Endothelial cell of hepatic sinusoid (primary cell): Measurements from ENCODE around the gene ZNF512B.
"Not testable (repeated sequence)": the region's sequence is repeated elsewhere in the genome, so short reads cannot be mapped to it uniquely, and the experiment has no call there.

Source experiments
- in situ Hi-C: cut with HindIII; loops from 2 replicates; pipeline ENCODE4 v1.10.0; 2017; ENCODE audit warnings: low sequenced_read_pairs

The ZNF512B gene

DNA sequence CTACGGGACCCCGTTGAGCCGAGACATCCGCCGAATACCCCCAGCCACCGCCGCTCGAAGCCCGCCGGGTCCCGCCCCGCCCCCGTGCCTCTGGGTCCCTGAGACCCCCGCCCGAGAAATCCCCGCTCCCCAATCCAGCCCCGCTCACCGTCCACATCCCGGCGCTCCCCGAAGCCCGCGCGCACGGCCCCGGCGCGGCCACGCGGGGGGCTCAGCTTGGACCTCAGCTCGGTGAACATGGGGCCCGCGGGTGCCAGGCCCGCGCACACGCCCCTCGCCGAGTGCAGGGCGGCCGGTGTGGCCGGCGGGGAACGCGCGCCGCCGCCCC is 9.5 kb upstream of the ZNF512B start:
- in situ Hi-C loops, result no loop called here

DNA sequence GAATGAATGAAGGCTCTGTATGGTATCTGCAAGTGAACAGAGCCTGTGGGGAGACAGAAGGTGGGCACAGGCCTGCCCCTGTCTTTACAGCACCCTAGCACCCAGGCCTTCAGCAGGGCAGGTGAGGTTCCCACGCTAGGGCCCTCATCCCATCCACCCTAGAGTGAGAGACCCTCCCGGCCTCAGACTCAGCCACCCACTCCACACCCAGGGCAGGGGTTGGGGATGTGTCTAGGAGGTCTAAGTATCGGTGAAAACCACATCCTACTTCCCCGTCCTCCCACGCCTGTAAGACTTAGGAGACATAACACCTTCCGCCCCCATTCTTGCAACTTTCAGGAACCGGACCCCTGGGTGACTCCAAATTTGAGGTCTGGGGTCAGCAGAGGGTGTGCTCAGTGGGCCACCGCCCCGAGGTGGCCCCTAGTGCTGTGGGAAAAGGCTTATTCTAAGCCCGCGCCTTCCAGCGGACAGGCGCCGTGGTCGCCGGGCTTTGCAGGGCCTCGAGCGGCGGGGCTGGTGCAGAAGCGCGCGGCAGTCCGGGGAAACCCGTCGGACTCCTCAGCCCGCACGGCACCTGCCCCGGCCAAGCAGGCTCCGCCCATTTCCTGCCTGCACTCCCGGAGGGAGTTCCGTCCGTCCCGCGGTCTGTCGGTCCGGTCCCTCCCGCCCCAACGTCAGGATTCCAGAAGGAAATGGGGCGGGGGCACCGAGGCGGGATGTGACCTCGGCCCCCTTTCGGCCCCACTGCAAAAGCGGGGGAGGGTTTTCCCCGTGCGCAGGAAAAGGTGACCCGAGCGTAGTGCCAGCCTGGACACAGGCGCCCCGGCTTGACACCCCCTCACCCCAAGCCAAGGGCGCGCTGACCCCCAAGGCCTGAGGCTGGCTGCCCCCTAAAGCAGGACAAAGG is 8.8 kb upstream of the ZNF512B start:
- in situ Hi-C loops, result no loop called here

DNA sequence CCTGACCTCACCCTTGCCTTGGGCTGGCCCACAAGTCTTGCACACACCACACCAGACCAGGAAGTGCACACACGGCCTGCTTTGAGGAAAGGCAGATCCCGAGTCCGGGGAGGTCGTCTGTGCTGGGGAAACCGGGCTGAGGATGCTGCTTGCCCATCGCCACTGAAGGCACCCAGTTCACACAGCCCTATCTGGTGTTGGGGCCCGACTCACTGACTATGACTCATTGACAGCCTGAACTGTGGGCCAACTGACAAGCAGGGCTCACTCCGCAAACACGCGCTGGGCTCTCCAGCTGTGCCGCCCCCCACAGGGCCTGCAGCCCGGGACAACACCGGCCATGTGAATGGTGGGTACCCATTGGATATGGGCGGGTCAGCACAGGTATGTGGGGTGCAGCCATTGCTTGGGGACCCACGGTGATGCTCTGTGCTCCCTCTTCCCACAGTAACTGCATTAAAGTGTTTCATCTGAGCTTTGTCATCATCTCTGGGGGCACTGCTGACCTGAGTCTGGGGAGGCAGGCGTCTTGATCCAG is 8.1 kb upstream of the ZNF512B start:
- in situ Hi-C loops, result no loop called here

DNA sequence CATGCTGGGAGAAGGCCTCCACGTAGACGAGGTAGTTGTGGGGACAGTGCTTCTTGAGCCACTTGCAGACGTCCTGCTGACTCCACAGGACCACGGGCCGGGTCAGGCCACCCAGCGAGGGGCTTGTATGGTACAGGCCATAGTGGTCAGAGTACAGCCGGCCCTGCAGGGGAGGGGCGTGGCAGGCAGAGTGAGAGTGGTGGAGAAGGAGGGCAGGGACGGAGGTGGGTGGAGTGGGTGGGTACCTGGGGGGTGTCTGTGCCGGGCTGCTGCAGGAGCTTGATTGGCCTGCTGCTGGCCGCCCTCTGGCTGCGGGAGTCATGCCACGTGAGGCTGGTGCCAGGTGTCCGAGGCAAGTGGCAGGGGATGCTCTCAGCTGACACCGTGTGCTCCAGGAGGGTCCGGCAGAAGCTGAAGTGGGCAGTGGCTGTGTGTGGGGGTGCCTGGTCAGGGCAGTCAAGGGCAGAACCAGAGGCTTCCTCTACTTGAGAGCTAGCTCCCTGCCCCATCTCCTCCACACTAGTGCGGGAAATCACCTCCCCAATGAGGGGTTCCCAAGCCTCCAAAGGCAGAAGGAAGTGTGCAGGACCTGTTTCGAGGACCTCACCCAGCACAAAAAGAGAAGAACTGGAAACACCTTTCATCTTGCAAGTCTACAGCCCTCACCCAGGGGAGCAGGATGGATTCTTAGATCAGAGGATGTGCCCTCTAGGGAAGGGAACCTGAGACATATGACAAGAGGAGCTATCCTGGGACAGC is 7.4 kb upstream of the ZNF512B start:
- in situ Hi-C loops, result no loop called here

DNA sequence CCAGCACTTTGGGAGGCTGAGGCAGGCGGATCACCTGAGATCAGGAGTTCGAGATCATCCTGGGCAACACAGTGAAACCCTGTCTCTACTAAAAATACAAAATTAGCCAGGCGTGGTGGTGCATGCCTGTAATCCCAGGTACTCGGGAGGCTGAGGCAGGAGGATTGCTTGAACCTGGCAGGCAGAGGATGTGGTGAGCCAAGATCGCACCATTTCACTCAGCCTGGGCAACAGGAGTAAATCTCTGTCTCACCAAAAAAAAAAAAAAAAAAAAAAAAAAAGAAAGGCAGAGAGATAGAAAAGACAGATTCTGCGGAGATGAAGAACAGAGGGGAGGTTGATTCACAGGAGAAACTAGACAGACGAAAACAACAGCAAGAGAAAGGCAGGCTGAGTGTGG is 6.8 kb upstream of the ZNF512B start:
- in situ Hi-C loops, result not testable (repeated sequence)

DNA sequence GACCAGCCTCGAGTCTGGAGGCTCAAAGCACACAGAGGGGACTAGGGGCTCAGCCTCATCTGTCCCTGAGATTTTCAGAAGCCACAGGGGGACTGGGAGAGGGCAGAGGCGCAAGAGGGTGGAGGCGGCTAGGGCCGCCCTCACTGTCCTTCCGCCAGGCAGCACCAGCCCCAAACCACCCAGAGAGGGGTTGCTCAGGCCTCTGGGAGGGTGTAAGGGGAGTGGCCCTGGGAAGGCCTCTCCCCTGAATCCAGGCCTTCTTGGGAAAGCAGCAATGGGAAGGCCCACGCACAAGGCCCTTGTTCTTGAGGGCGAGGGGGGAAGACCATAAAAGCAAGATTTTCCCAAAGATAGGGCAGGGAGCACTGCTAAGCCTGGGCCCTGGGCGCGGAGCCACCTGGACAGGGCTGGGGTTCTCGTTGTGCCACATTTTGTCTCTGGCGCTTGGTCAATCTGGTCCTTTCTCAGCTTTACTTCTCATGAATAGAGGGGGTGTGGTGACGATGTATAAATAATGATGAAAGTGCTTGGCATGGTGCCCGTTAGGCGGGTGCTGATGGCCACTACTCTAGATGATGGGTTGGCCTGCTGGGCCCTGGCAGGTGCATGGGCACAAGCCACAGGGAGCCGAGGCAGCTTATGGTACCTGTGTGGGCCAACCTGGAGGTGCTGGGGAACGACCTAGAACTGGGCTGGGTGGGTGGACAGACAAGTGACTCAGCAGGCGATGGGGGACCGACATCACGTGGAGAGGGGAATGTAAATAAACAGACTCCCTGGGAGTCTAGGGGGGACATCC is 4.9 kb upstream of the ZNF512B start:
- in situ Hi-C loops, result no loop called here

DNA sequence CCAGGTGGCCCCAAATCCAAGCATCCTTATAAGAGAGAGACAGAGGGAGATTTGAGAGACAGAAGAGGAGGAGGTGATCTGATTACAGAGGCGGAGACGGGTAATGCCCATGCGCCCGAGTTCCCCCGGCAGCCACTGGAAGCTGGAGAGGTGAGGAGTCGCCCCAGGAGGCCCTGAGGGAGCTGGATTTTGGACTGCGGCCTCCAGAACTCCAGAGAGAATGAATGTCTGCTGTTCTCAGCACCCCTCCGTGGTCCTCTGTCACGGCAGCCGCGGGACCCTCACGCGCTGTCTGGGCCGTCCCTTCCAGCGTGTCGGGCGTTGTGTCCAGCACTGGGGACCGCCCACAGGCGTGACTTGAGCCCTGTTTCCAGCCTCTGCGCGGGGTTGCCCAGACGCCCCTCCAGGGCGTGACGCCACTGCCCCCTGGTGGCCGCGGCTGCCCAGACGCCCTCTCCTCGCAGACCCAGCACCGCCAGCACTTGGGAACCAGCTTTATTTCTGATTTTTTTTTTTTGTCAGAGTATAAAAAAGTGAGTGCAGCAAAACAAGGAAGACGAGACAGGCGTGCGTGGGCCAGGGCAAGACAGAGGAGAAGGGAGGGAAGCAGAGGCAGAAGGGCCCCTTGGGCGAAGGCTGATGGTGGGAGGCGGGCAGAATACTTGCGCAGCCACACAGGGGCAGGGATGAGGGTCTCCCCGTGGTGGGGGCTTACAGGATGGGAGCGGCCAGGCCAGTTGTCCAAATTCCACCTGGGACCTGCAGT is 4.1 kb upstream of the ZNF512B start:
- in situ Hi-C loops, result no loop called here

DNA sequence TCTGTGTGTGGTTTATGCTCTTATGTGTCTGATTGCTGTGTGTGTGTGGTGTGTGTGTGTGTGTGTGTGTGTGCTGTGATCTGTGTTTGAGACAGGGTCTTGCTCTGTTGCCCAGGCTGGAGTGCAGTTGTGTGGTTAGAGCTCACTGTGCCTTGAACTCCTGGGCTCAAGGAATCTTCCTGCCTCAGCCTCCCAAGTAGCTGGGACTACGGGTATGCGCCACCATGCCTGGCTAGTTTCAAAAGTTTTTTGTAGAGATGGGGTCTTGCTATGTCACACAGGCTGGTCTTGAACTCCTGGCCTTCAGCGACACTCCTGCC is 3.4 kb upstream of the ZNF512B start:
- in situ Hi-C loops, result no loop called here

DNA sequence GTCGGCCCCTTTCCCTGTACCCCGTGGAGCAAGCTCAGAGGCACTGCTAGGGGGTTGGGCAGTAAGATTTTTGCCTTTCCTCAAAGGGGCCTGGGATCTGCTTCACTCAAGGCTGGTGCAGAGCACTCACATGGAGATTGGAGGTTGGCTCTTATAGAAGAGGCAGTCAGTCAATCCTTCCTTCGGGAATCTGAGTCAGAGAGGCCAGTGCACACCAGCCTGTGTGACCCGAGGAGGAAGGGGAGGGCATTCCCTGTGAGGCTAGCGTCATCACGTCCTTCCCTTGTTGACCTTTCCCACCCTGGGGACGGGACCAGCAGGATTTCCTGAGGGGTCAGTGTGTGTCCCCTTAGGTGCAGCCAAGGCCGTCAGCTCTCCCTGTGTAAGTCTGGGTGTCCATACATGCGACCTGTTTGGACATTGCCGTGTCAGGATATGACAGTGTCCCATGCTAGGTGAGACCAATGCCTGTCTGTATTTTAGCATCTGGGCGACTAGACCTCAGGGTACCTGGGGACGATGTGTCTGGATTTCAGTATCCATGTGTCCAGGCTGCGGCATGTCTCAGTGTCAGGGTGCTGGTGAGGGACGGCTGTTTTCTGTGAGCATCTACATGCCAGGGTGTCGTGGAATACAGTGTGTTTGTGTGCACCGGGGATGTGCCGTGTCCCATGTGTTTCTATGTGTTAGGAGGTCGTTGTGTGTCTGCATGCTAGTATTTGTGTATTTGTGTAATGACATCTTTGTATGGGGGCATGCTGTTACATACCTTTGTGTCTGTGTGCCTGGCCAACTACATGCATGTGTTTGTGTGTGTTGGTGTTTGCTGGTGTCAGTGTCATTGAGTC is 2.8 kb upstream of the ZNF512B start:
- in situ Hi-C loops, result no loop called here

DNA sequence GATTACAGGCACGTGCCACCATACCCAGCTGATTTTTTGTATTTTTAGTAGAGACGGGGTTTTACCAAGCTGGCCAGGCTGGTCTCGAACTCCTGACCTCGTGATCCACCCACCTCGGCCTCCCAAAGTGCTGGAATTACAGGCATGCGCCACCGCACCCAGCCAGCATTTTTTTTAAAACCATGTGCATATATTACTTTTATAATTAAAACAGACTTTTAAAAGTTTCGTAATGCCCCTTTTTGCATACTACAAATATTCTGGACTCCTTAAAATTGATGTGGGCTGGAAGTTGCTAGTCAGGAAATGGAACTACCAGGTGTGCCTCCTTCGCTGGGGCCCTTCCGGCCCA is 2.2 kb upstream of the ZNF512B start:
- in situ Hi-C loops, result not testable (repeated sequence)

DNA sequence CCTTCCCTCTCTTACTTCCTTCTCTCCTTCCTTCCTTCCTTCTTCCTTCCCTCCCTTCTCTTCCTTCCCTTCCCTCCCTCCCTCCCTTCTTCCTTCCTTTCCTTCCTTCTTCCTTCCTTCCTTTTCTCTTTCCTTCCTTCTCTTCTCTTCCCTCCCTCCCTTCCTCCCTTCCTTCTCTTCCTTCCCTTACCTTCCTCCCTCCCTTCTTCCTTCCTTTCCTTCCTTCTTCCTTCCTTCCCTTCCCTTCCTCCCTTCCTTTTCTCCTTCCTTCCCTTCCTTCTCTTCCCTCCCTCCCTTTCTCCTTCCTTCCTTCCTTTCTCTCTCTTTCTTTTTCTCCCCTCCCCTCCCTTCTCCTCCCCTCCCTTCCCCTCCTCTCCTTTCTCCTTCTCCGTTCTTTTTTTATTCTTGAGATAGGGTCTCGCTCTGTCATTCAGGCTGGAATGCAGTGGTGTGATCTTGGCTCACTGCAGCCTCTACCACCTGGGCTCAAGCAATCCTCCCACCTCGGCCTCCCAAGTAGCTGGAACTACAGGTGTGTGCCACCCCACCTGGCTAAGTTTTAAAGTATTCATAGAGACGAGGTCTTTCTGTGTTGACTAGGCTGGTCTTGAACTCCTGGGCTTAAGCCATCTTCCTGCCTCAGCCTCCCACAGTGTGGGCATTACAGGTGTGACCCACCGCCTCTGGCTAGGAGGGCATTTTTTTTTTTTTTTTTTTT is 1.1 kb upstream of the ZNF512B start:
- in situ Hi-C loops, result no loop called here

DNA sequence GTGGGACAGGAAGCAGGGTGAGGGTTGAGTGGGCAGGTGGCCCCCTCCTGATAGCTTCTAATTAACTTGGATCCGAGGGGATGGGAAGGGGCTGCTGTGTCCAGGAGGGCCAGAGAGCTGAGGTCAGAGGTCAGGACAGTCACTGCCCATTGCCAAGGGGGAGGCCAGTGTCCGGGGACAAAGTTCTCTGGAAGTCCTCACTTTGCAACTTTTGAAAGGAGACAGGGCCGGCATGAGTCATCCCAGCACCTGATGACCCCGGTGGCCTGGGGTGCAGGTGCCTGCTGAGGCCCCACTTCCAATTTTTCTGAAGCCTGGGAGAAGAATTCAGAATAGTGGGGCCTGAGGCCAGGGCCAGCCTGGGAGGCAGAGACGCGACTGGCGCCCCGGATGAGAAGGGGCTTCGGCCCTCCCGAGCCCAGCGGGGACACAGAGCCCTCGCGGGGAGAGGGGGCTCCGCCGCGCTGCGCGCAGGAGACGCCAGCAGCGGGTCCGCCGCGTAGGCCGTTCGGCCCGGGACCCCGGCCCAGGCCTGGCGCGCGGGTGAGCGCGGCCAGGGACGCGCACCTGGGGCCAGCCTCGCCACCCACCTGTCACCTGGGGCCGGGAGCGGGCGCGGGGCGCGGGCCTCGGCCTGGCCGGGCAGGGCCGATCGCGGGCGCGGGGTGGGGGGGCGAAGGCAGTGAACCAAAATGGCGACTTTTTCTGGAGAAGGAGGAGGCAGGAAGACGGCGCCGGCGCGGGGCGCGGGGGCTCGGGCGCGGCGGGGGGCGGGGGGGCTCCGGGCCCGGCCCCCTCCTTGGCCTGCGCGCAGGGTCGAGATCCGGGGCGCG is 586 bp downstream of the ZNF512B start:
- in situ Hi-C loops, result no loop called here

DNA sequence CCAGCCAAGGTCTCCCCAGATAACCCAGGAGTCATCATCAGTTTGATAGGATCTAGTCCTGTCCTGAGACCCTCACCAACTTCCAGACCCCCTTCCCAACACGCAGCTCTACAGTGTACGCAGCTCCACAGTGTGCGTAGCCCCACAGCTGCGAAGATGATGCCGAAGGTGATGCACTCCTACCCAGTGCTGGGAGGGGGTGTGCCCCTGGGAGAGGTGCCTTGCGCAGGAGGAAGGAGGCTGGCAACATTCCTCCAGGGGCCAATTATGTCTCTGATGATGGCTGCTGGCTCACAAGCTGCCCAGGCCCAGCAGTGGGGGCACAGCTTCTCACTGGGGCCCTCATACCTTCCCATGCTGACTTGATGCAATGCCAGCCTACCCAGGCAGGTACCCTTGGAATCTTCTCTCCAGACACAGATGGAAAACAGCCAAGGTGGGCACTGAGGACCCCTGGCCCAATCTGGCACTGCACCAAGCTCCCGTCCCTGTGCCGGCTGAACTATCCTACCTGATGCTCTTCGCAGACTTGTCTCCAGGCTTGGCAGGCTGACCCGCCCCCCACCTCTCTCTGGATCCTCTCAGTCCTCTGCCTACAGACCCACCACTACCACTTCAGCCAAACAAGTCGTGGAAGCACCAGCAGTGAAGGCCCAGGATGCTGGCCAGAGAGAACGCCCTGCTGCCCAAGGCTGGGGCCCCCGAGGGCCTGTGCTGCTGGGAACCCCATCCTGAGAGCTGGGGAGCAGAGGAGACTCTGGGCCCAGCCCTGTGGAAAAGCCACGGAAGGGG is 1.4 kb downstream of the ZNF512B start:
- in situ Hi-C loops, result no loop called here

DNA sequence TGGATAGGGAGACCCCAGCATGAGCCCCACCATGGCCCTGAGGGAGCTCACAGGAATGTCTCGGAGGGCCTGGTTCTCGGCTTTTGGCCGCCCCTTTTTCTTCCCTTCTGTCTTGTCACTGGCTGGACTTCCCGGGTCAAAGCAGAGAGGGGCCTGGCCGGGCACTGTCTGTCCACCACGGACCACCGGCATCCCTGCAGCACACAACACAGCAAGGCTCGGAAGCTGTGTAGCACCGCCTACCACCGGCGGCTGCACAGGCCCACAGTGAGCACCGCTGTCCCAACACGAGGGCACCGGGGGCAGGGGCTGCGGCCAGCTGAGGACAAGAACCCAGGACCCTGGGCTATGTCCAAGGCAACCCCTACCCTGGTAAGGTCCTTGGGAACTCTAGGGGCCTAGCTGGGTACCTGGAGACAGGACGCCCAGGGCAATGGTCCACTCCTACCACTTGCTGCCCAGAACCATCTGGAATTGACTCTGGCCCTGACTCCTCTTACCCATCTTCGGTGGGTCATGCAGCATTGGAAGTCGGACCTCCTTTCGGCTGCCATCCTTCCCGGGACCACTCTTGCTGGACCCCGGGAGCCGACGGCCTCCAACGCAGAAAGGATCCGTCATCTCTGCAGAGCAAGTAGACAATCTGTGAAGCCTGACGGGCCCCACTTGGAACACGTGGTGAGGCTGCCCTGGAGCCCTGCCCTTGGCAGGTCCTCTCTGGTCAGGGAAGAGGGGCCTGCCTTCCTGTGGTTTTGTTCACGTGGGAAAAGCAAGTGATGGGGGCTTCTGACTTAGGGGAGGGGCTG is 2.2 kb downstream of the ZNF512B start:
- in situ Hi-C loops, result no loop called here

DNA sequence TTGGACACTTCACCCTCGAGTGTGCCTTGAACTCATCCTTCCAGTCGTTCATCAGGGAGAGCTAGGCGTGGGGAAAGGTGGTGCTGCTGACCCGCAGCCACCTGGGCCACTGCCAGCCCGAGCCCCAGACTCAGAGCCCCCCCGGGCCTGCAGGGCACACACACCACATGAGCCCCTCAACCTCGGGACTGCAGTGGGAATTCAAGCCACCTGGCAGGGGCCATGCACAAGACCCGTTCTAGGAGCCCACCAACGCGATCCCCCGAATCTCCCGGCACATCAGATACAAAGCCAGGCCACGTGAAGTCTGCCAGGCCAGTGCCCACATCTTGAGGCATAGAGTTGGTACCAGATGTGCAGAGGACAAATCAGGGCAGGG is 2.8 kb downstream of the ZNF512B start:
- in situ Hi-C loops, result no loop called here

DNA sequence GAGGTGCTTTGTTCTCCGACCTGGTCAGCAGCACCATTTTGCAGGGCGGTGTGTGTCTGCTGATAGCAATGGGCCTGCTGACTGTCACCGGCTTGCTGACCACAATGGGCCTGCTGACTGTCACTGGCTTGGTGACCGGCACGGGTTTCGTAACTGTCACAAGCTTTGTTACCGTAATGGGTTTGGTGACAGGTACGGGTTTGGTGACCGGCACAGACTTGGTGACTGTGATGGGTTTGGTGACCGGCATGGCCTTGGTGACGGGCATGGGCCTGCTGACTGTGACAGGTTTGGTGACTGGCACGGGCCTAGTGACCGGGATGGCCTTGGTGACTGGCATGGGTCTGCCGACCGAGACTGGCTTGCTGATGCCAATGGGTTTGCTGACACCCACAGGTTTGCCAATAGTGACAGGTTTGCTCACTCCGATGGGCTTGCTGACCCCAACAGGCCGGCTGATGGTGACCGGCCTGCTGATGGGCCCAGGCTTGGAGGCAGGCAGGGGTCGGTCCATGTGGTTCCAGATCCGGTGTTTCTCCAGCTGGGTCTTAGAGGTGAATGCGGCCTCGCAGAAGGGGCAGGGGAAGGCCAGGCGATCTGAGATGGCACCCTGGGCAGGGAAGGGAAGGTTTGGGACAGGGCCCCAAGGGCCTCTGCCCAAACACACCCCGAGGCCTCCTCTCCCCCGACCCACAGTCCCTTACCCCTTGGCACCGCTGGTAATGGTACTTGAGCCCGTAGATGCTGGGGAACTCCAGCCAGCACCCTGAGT is 3.4 kb downstream of the ZNF512B start:
- in situ Hi-C loops, result no loop called here
